Measurements from ENCODE around the gene NLGN1. TPM values are rescaled to one million over a fixed set of nuclear protein-coding genes. Genes with fewer than 3 reads are reported as not detected.
"Not testable (repeated sequence)": the region's sequence is repeated elsewhere in the genome, so short reads cannot be mapped to it uniquely, and the experiment has no call there.

The NLGN1 gene
- total RNA-seq, 3 donors from 2014 or later: 4.4 to 12.3 (median 6.9) TPM

- intact Hi-C loops (cut with DNase I; ENCODE audit: low total_unique reads): no loop called here
- Histone ChIP-seq H3K36me3 (no peaks in the 10 kb centered on the region), H3K27ac (no peak overlapping the region), H3K9me3 (peaks cover 9 to 38% of the 10 kb centered on the region in 2 donors), H3K4me1 (no peaks in the 10 kb centered on the region), H3K27me3 (no peaks in the 10 kb centered on the region), H3K4me3 (no peak overlapping the region)
- no peak for DNase-seq (ENCODE audit: low spot score in 2 of 2)
- TF ChIP-seq CTCF (IDR thresholded peaks at IDR 0.05): no peak
- no peak for TF ChIP-seq POLR2A (IDR thresholded peaks at IDR 0.05)
- TF ChIP-seq POLR2AphosphoS5 (IDR thresholded peaks at IDR 0.05): no peak
Observed at GRCh38 chr3:173429527-173429926, 32.0 kb downstream of the NLGN1 start.

DNA sequence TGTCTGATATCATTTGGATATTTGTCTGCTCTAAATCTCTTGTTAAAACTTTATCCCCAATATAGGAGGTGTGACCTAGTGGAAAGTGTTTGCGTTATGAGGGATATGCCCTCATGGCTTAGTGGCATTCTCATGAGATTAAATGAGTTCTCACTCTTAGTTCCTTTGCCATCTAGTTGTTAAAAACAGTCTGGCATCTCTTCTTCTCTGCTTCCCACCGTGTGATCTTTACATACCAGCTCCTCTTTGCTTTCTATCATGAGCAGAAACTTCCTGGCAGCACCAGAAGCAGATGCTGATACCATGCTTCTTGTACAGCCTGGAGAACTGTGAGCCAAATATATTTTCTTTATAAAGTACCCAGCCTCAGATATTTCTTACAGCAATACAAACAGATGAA, 33.0 kb downstream of the NLGN1 start:
- Histone ChIP-seq H3K4me3 (no peak overlapping the region), H3K27me3 (no peaks in the 10 kb centered on the region), H3K27ac (no peak overlapping the region), H3K9me3 (peaks cover 9 to 31% of the 10 kb centered on the region in 2 donors), H3K4me1 (no peaks in the 10 kb centered on the region), H3K36me3 (no peaks in the 10 kb centered on the region)
- no peak for DNase-seq (ENCODE audit: low spot score in 2 of 2)
- intact Hi-C loops (cut with DNase I; ENCODE audit: low total_unique reads): no loop called here
- TF ChIP-seq CTCF (IDR thresholded peaks at IDR 0.05): no peak
- no peak for TF ChIP-seq POLR2A (IDR thresholded peaks at IDR 0.05)
- no peak for TF ChIP-seq POLR2AphosphoS5 (IDR thresholded peaks at IDR 0.05)

DNA sequence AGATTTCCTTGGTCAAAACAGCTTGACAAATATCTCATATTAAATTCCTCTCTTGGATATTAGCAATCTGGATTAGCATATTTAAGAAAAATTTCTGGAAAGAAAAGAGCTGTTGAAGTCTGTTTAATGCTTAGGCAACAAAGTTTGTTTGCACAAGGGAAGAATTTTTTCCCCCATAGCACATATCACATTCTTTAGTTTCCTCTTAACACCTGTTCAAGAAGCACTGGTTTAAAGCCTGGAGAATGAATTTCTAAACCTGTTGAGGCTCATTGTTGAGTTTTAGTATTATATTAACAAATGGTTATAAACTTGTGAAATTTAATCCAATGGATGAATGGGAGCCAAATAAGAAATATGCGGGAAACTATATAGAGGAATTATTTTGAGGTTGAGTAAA, 41.5 kb downstream of the NLGN1 start:
- no peak overlapping the region for H3K27ac ChIP-seq
- H3K27me3 ChIP-seq: no peaks in the 10 kb centered on the region
- no peak overlapping the region for H3K4me3 ChIP-seq
- H3K36me3 ChIP-seq: no peaks in the 10 kb centered on the region
- DNase-seq (ENCODE audit: low spot score in 2 of 2): no peak
- intact Hi-C loops (cut with DNase I; ENCODE audit: low total_unique reads): no loop called here
- TF ChIP-seq POLR2A (IDR thresholded peaks at IDR 0.05) (no peak), CTCF (IDR thresholded peaks at IDR 0.05) (no peak), POLR2AphosphoS5 (IDR thresholded peaks at IDR 0.05) (no peak)
- H3K9me3 ChIP-seq: no peaks in the 10 kb centered on the region
- H3K4me1 ChIP-seq: no peaks in the 10 kb centered on the region

GRCh38 chr3:173440514-173440913, 43.0 kb downstream of the NLGN1 start:
- H3K27ac ChIP-seq: no peak overlapping the region
- no peaks in the 10 kb centered on the region for H3K27me3 ChIP-seq
- no peaks in the 10 kb centered on the region for H3K9me3 ChIP-seq
- intact Hi-C loops (cut with DNase I; ENCODE audit: low total_unique reads): no loop called here
- no peak overlapping the region for H3K4me3 ChIP-seq
- H3K4me1 ChIP-seq: no peaks in the 10 kb centered on the region
- TF ChIP-seq CTCF (IDR thresholded peaks at IDR 0.05) (no peak), POLR2A (IDR thresholded peaks at IDR 0.05) (no peak), POLR2AphosphoS5 (IDR thresholded peaks at IDR 0.05) (no peak)
- DNase-seq (ENCODE audit: low spot score in 2 of 2): no peak
- H3K36me3 ChIP-seq: no peaks in the 10 kb centered on the region

DNA sequence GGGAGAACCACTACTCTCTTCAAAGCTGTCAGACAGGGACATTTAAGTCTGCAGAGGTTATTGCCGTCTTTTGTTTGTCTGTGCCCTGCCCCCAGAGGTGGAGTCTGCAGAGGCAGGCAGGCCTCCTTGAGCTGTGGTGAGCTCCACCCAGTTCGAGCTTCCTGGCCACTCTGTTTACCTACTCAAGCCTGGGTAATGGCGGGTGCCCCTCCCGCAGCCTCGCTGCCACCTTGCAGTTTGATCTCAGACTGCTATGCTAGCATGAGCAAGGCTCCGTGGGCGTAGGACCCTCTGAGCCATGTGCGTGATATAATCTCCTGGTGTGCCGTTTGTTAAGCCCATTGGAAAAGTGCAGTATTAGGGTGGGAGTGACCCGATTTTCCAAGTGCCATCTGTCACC, 54.0 kb downstream of the NLGN1 start:
- H3K4me3 ChIP-seq; H3K9me3 ChIP-seq; DNase-seq (ENCODE audit: low spot score in 2 of 2); intact Hi-C loops (cut with DNase I; ENCODE audit: low total_unique reads); H3K36me3 ChIP-seq; H3K4me1 ChIP-seq; H3K27me3 ChIP-seq; H3K27ac ChIP-seq: not testable (repeated sequence)

GRCh38 chr3:173463250-173463649, 65.7 kb downstream of the NLGN1 start:
- Histone ChIP-seq H3K36me3 (no peaks in the 10 kb centered on the region), H3K9me3 (no peaks in the 10 kb centered on the region), H3K27me3 (no peaks in the 10 kb centered on the region), H3K27ac (no peak overlapping the region), H3K4me1 (no peaks in the 10 kb centered on the region), H3K4me3 (no peak overlapping the region)
- intact Hi-C loops (cut with DNase I; ENCODE audit: low total_unique reads): no loop called here
- DNase-seq (ENCODE audit: low spot score in 2 of 2): no peak
- TF ChIP-seq POLR2AphosphoS5 (IDR thresholded peaks at IDR 0.05): no peak
- no peak for TF ChIP-seq CTCF (IDR thresholded peaks at IDR 0.05)
- no peak for TF ChIP-seq POLR2A (IDR thresholded peaks at IDR 0.05)
